ENCODE measurements around the gene CC2D2B.
"Not testable (repeated sequence)": the region's sequence is repeated elsewhere in the genome, so short reads cannot be mapped to it uniquely, and the experiment has no call there.

CC2D2B gene

DNA sequence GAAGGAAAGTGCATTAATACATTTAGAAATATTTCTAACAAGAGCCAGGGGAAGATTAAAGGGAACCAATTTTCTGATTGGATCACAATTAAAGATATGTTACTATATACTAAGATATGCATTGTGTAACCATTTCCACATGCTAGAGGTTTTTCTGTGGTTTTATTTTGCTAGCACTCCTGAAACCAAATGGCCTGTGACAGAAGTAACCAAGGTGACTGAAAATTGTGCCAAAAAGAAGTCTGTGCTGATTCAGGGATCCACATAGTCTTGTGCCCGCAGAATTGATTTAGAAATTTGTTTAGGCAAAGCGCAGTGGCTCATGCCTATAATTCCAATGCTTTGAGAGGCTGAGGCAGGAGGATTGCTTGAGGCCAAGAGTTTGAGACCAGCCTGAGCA is 1.8 kb downstream of the CC2D2B start:
- no peak for ATAC-seq
- TF ChIP-seq OSR1 (CRISPR knock-in tag; IDR thresholded peaks at IDR 0.05) = no peak
- no peak for TF ChIP-seq ZC3H10 (CRISPR knock-in tag; IDR thresholded peaks at IDR 0.05)
- TF ChIP-seq CSDC2 (CRISPR knock-in tag; IDR thresholded peaks at IDR 0.05) = no peak
- TF ChIP-seq, protein P1, sequence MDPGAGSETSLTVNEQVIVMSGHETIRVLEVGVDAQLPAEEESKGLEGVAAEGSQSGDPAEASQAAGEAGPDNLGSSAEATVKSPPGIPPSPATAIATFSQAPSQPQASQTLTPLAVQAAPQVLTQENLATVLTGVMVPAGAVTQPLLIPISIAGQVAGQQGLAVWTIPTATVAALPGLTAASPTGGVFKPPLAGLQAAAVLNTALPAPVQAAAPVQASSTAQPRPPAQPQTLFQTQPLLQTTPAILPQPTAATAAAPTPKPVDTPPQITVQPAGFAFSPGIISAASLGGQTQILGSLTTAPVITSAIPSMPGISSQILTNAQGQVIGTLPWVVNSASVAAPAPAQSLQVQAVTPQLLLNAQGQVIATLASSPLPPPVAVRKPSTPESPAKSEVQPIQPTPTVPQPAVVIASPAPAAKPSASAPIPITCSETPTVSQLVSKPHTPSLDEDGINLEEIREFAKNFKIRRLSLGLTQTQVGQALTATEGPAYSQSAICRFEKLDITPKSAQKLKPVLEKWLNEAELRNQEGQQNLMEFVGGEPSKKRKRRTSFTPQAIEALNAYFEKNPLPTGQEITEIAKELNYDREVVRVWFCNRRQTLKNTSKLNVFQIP (CRISPR knock-in tag; IDR thresholded peaks at IDR 0.05; ENCODE audit: borderline replicate concordance, low read depth) = no peak
- TF ChIP-seq ZFP3 (CRISPR knock-in tag; IDR thresholded peaks at IDR 0.05) = no peak
- TF ChIP-seq ISL1 (CRISPR knock-in tag; IDR thresholded peaks at IDR 0.05) = no peak
- no peak for TF ChIP-seq TOX (CRISPR knock-in tag; IDR thresholded peaks at IDR 0.05; ENCODE audit: borderline replicate concordance)
- TF ChIP-seq ESRRG (CRISPR knock-in tag; IDR thresholded peaks at IDR 0.05) = no peak
- no peak for TF ChIP-seq ZNF565 (CRISPR knock-in tag; conservative IDR thresholded peaks at IDR 0.05; ENCODE audit: low read depth)
- TF ChIP-seq TCF4 (CRISPR knock-in tag; IDR thresholded peaks at IDR 0.05; ENCODE audit: borderline replicate concordance) = no peak
- TF ChIP-seq RARB (CRISPR knock-in tag; IDR thresholded peaks at IDR 0.05) = no peak

DNA sequence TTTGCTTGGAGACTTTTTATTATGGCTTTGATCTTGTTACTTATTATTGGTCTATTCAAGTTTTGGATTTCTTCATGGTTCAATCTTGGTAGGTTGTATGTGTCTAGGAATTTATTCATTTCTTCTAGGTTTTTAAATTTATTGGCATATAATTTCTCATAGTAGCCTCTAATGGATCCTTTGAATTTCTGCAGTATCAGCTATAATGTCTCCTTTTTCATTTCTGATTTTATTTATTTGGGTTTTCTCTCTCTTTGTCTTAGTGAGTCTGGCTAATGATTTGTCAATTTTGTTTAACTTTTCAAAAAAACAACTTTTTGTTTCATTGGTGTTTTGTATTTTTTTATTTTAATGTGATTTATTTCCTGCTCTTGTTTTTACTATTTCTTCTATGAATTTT is 8.3 kb downstream of the CC2D2B start:
- not testable (repeated sequence) for ATAC-seq

DNA sequence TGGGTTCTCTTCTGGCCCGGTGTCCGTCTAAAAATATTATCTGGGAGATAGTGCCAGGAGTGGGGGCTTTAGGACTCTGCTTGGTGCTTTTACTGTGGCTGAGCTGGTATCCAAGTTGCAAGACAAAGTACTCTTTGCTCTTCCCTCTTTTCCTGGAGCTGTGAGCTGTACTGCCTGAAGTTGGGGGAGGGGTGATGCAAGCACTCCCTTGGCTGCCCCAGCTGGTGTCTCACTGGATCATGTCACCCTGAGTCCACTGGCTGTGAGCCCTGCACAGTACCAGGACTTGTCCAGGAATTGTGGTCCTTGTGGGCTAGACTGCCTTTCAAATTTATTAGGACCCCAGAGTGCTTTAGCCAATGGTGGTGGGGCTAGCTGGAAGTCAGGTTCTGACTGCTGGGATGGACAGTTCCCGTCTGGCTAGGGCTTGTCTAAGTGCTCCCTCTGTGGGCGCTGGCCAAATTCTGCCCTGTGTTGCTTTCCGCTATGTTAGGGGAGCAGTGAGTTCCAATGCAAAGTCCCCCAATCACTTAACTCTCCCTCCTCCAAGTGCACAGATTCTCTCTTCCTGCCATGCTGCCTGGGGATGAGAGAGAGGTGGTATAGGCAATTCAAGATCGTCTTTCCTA is 13.1 kb downstream of the CC2D2B start:
- no peak for TF ChIP-seq PPARA (CRISPR knock-in tag; IDR thresholded peaks at IDR 0.05; ENCODE audit: borderline replicate concordance)
- no peak for TF ChIP-seq TCF4 (CRISPR knock-in tag; IDR thresholded peaks at IDR 0.05; ENCODE audit: borderline replicate concordance)
- no peak for TF ChIP-seq ZNF8 (CRISPR knock-in tag; IDR thresholded peaks at IDR 0.05)
- no peak for TF ChIP-seq CSDC2 (CRISPR knock-in tag; IDR thresholded peaks at IDR 0.05)
- no peak for TF ChIP-seq ZNF565 (CRISPR knock-in tag; conservative IDR thresholded peaks at IDR 0.05; ENCODE audit: low read depth)
- no peak for TF ChIP-seq OSR1 (CRISPR knock-in tag; IDR thresholded peaks at IDR 0.05)
- TF ChIP-seq, protein P2, sequence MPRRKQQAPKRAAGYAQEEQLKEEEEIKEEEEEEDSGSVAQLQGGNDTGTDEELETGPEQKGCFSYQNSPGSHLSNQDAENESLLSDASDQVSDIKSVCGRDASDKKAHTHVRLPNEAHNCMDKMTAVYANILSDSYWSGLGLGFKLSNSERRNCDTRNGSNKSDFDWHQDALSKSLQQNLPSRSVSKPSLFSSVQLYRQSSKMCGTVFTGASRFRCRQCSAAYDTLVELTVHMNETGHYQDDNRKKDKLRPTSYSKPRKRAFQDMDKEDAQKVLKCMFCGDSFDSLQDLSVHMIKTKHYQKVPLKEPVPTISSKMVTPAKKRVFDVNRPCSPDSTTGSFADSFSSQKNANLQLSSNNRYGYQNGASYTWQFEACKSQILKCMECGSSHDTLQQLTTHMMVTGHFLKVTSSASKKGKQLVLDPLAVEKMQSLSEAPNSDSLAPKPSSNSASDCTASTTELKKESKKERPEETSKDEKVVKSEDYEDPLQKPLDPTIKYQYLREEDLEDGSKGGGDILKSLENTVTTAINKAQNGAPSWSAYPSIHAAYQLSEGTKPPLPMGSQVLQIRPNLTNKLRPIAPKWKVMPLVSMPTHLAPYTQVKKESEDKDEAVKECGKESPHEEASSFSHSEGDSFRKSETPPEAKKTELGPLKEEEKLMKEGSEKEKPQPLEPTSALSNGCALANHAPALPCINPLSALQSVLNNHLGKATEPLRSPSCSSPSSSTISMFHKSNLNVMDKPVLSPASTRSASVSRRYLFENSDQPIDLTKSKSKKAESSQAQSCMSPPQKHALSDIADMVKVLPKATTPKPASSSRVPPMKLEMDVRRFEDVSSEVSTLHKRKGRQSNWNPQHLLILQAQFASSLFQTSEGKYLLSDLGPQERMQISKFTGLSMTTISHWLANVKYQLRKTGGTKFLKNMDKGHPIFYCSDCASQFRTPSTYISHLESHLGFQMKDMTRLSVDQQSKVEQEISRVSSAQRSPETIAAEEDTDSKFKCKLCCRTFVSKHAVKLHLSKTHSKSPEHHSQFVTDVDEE (CRISPR knock-in tag; IDR thresholded peaks at IDR 0.05) = no peak
- no peak for TF ChIP-seq ZNF70 (CRISPR knock-in tag; IDR thresholded peaks at IDR 0.05)
- no peak for TF ChIP-seq GLIS3 (CRISPR knock-in tag; IDR thresholded peaks at IDR 0.05)
- TF ChIP-seq RARB (CRISPR knock-in tag; IDR thresholded peaks at IDR 0.05) = no peak
- no peak for TF ChIP-seq ZFP30 (CRISPR knock-in tag; IDR thresholded peaks at IDR 0.05)
- no peak for TF ChIP-seq TOX (CRISPR knock-in tag; IDR thresholded peaks at IDR 0.05; ENCODE audit: borderline replicate concordance)
- no peak for TF ChIP-seq ISL1 (CRISPR knock-in tag; IDR thresholded peaks at IDR 0.05)
- TF ChIP-seq, protein P1 (CRISPR knock-in tag; IDR thresholded peaks at IDR 0.05; ENCODE audit: borderline replicate concordance, low read depth) = no peak
- TF ChIP-seq, protein P3, sequence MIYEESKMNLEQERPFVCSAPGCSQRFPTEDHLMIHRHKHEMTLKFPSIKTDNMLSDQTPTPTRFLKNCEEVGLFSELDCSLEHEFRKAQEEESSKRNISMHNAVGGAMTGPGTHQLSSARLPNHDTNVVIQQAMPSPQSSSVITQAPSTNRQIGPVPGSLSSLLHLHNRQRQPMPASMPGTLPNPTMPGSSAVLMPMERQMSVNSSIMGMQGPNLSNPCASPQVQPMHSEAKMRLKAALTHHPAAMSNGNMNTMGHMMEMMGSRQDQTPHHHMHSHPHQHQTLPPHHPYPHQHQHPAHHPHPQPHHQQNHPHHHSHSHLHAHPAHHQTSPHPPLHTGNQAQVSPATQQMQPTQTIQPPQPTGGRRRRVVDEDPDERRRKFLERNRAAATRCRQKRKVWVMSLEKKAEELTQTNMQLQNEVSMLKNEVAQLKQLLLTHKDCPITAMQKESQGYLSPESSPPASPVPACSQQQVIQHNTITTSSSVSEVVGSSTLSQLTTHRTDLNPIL (CRISPR knock-in tag; IDR thresholded peaks at IDR 0.05; ENCODE audit: low read depth) = no peak
- no peak for TF ChIP-seq ZFP3 (CRISPR knock-in tag; IDR thresholded peaks at IDR 0.05)
- ATAC-seq = no peak

DNA sequence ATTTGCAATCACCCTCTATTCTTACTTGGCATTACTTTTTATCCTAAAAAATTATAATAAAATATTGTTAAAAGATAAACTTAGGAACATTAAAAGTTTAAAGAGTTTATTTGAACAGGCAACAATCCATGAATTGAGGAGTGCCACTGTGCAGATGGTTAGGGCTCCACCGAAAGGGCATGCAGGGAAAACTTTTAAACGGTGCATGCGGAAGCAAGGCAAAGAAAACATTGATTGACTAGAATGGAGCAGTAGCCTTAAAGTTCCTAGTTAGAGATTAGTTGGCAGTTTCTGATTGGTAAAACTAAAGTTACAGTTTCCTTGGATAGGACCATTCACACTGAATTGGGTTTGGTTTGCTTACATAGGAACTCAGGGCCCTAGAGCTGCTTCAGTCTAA is 17.3 kb downstream of the CC2D2B start:
- no peak for ATAC-seq
- TF ChIP-seq, protein P4, sequence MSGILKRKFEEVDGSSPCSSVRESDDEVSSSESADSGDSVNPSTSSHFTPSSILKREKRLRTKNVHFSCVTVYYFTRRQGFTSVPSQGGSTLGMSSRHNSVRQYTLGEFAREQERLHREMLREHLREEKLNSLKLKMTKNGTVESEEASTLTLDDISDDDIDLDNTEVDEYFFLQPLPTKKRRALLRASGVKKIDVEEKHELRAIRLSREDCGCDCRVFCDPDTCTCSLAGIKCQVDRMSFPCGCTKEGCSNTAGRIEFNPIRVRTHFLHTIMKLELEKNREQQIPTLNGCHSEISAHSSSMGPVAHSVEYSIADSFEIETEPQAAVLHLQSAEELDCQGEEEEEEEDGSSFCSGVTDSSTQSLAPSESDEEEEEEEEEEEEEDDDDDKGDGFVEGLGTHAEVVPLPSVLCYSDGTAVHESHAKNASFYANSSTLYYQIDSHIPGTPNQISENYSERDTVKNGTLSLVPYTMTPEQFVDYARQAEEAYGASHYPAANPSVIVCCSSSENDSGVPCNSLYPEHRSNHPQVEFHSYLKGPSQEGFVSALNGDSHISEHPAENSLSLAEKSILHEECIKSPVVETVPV (CRISPR knock-in tag; IDR thresholded peaks at IDR 0.05) = no peak
- TF ChIP-seq GLIS3 (CRISPR knock-in tag; IDR thresholded peaks at IDR 0.05) (no peak), OSR1 (CRISPR knock-in tag; IDR thresholded peaks at IDR 0.05) (no peak), TOX (CRISPR knock-in tag; IDR thresholded peaks at IDR 0.05; ENCODE audit: borderline replicate concordance) (no peak), ZNF8 (CRISPR knock-in tag; IDR thresholded peaks at IDR 0.05) (no peak), ZFP3 (CRISPR knock-in tag; IDR thresholded peaks at IDR 0.05) (no peak), ZC3H10 (CRISPR knock-in tag; IDR thresholded peaks at IDR 0.05) (no peak), RARB (CRISPR knock-in tag; IDR thresholded peaks at IDR 0.05) (no peak), ZNF565 (CRISPR knock-in tag; conservative IDR thresholded peaks at IDR 0.05; ENCODE audit: low read depth) (no peak), ISL1 (CRISPR knock-in tag; IDR thresholded peaks at IDR 0.05) (no peak)
- TF ChIP-seq, protein P3 (CRISPR knock-in tag; IDR thresholded peaks at IDR 0.05; ENCODE audit: low read depth) = no peak
- TF ChIP-seq, protein P1 (CRISPR knock-in tag; IDR thresholded peaks at IDR 0.05; ENCODE audit: borderline replicate concordance, low read depth) = no peak

All from SK-N-SH treated with all-trans-retinoic acid at 6 μM for 48 hours (cell line).